SK-N-SH (cell line): ENCODE data around the gene UGT1A3. TPM values are rescaled to one million over a fixed set of nuclear protein-coding genes. Genes with fewer than 3 reads are reported as not detected.

Source experiments
- CTCF ChIA-PET: fragments of 300-600, 350-600 bp; formaldehyde crosslinking; extraction: SDS; loops from one replicate; lab custom pipeline; 2021; lab: Yijun Ruan, JAX
- POLR2A ChIA-PET: fragments of 350-600 bp; sonication (Branson Sonifier 250); formaldehyde crosslinking; extraction: SDS; loops from one replicate; lab custom pipeline; 2020; ENCODE audit warnings: antibody characterized with exemption, inconsistent platforms; lab: Yijun Ruan, JAX
- DNase-seq: peaks from one replicate; pipeline ENCODE4 v3.0.0; 2012
- H2AFZ ChIP-seq: fragments of 200-600 bp; sonication (generic); 2 replicates; pipeline ENCODE4 v1.8.1; 2016; ENCODE audit warnings: antibody characterized with exemption, mild to moderate bottlenecking, low read depth
- H3F3A ChIP-seq: fragments of 200-600 bp; sonication (generic); replicated peaks from 2 replicates; pipeline ENCODE3; 2016; ENCODE audit warnings: antibody characterized with exemption, mild to moderate bottlenecking; ENCODE audit not compliant: insufficient read depth
- H3K27ac ChIP-seq, 2 experiments: fragments of 200-500 bp in 1 of 2; fragments of 200-600 bp in 1 of 2; sonication (Bioruptor generic) in 1 of 2; sonication (generic), shearing (Covaris generic) in 1 of 2; 2 replicates each; pipeline versions ENCODE4 v1.5.1 to v1.6.1; 2014 to 2016; ENCODE audit warnings: low read depth in 2 of 2, inconsistent platforms in 1 of 2, low read length in 1 of 2, mild to moderate bottlenecking in 1 of 2, mixed read lengths in 1 of 2
- H3K27me3 ChIP-seq: fragments of 200-600 bp; sonication (generic), shearing (Covaris generic); 2 replicates; pipeline ENCODE4 v1.6.1; 2016; ENCODE audit warnings: mixed run types; ENCODE audit not compliant: insufficient read depth
- H3K36me3 ChIP-seq, 2 experiments: fragments of 200-500 bp in 1 of 2; fragments of 200-600 bp in 1 of 2; sonication (Bioruptor generic) in 1 of 2; sonication (generic) in 1 of 2; replicated peaks in 1 of 2; 2 replicates each; pipeline versions ENCODE3 to v1.5.1; 2014 to 2016; ENCODE audit warnings: low read length in 1 of 2, mild to moderate bottlenecking in 1 of 2; ENCODE audit not compliant: insufficient read depth in 2 of 2, control insufficient read depth in 1 of 2
- H3K4me1 ChIP-seq, 2 experiments: fragments of 200-500 bp in 1 of 2; fragments of 200-600 bp in 1 of 2; sonication (Bioruptor generic) in 1 of 2; sonication (generic), shearing (Covaris generic) in 1 of 2; 2 replicates each; pipeline versions ENCODE4 v1.5.1 to v1.6.1; 2014 to 2016; ENCODE audit warnings: low read depth in 1 of 2, low read length in 1 of 2, mixed run types in 1 of 2; ENCODE audit not compliant: insufficient read depth in 2 of 2, control insufficient read depth in 1 of 2
- H3K4me2 ChIP-seq: fragments of 200-600 bp; sonication (generic), shearing (Covaris generic); 2 replicates; pipeline ENCODE4 v1.6.1; 2017; ENCODE audit warnings: mixed run types
- H3K4me3 ChIP-seq, 2 experiments: fragments of 200-500 bp in 1 of 2; fragments of 200-600 bp in 1 of 2; sonication (Bioruptor generic) in 1 of 2; sonication (generic), shearing (Covaris generic) in 1 of 2; 2 replicates each; pipeline versions ENCODE4 v1.5.1 to v1.8.1; 2014 to 2016; ENCODE audit warnings: low read depth in 2 of 2, inconsistent platforms in 1 of 2, low read length in 1 of 2, mild to moderate bottlenecking in 1 of 2, mixed read lengths in 1 of 2, moderate library complexity in 1 of 2
- H3K79me2 ChIP-seq: fragments of 200-600 bp; sonication (generic); 2 replicates; pipeline ENCODE4 v1.8.1; 2017; ENCODE audit warnings: mild to moderate bottlenecking; ENCODE audit not compliant: insufficient read depth
- H3K9ac ChIP-seq: fragments of 200-600 bp; sonication (generic); 2 replicates; pipeline ENCODE4 v1.6.1; 2017; ENCODE audit warnings: mixed run types
- H3K9me2 ChIP-seq: fragments of 200-600 bp; sonication (generic); 2 replicates; pipeline ENCODE4 v1.6.1; 2017; ENCODE audit warnings: mixed run types
- H3K9me3 ChIP-seq: fragments of 200-600 bp; sonication (generic); 2 replicates; pipeline ENCODE4 v1.6.1; 2017; ENCODE audit warnings: mixed run types, mild to moderate bottlenecking, moderate library complexity
- H4K20me1 ChIP-seq: fragments of 200-600 bp; sonication (generic); 2 replicates; pipeline ENCODE4 v1.6.1; 2017; ENCODE audit warnings: mild to moderate bottlenecking, mixed run types; ENCODE audit not compliant: insufficient read depth
- EP300 ChIP-seq, 2 experiments: IDR thresholded peaks; 2 replicates each; pipeline versions ENCODE4 v1.4.0 to v1.6.1; 2012; ENCODE audit warnings: borderline replicate concordance in 1 of 2, low read depth in 1 of 2, low read length in 1 of 2
- FOSL2 ChIP-seq: IDR thresholded peaks from 2 replicates; pipeline ENCODE4 v1.4.0; 2012; ENCODE audit warnings: low read depth, mild to moderate bottlenecking, moderate library complexity, borderline replicate concordance
- MAX ChIP-seq: IDR thresholded peaks from 2 replicates; pipeline ENCODE4 v1.4.0; 2012; ENCODE audit warnings: low read depth
- NRF1 ChIP-seq: IDR thresholded peaks from 2 replicates; pipeline ENCODE4 v1.6.1; 2012; ENCODE audit warnings: low read depth, mild to moderate bottlenecking, low read length
- ZBTB33 ChIP-seq: IDR thresholded peaks from 2 replicates; pipeline ENCODE4 v1.4.0; 2012; ENCODE audit warnings: low read depth, borderline replicate concordance
- WGBS: methylation state at CpG from one replicate; pipeline ENCODE4 v1.1.6; 2017; ENCODE audit warnings: low lambda C conversion rate; 5-methylcytosine and 5-hydroxymethylcytosine counted together
- polyA plus RNA-seq, 3 experiments: library from polyadenylated mRNA; depleted of rRNA; stranded (reverse); fragments of >200 nt; gene quantifications; 2 replicates each; pipeline ENCODE4 v1.2.3, GENCODE V29; 2012
- TF ChIP-seq, protein P1 (sequence below): IDR thresholded peaks from 2 replicates; pipeline ENCODE4; 2012

Gene UGT1A3
- polyA plus RNA-seq, 1 of the 3 experiments (the other 2 are of a cell fraction), result not detected

GRCh38 chr2:233795735-233796171 lies 66.9 kb downstream of the UGT1A3 start:
- WGBS, result 83% methylated on average over 5 of the region's 13 CpGs
- no peak overlapping the region for H3K4me3 ChIP-seq

DNA sequence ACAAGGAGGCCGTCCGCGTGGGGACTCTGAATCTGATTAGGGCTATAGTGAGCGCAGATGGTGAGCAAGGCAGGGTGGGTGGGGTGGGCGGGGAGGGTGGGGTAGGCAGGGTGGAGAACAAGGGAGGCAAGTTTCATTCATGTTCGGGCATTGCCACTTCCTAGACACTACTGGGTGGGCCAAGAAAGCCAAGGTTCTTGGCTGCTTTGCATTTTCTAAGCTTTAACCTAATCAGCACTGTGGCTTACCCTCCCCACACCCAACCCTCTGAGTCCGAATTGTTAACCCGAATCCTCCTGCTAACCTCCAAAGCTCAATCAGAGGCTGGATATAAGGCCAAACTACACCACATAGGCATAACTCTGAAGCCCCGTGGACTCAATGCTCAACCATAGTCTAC lies 67.4 kb downstream of the UGT1A3 start:
- Histone ChIP-seq H4K20me1 (no peaks in the 10 kb centered on the region), H3K4me1 (no peaks in the 10 kb centered on the region), H3K9ac (no peak overlapping the region), H3K79me2 (no peaks in the 10 kb centered on the region), H3K4me2 (no peak overlapping the region), H3F3A (no peaks in the 10 kb centered on the region), H2AFZ (no peak overlapping the region), H3K27ac (no peak overlapping the region), H3K4me3 (no peak overlapping the region), H3K36me3 (no peaks in the 10 kb centered on the region), H3K9me3 (no peaks in the 10 kb centered on the region), H3K27me3 (no peaks in the 10 kb centered on the region), H3K9me2 (no peaks in the 10 kb centered on the region)
- TF ChIP-seq, protein P1, sequence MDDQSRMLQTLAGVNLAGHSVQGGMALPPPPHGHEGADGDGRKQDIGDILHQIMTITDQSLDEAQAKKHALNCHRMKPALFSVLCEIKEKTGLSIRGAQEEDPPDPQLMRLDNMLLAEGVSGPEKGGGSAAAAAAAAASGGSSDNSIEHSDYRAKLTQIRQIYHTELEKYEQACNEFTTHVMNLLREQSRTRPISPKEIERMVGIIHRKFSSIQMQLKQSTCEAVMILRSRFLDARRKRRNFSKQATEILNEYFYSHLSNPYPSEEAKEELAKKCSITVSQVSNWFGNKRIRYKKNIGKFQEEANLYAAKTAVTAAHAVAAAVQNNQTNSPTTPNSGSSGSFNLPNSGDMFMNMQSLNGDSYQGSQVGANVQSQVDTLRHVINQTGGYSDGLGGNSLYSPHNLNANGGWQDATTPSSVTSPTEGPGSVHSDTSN, result no peak
- no peak for TF ChIP-seq NRF1
- TF ChIP-seq FOSL2, result no peak
- ChIA-PET CTCF (interaction anchor here (2.1 kb wide), 1 partner anchor 353 kb away, joined by 5 read pairs; no protein-coding TSS in a partner anchor), POLR2A (no interaction called here)
- 81% methylated on average over 8 of the region's 9 CpGs for WGBS
- no peak for DNase-seq

More at GRCh38 chr2:233795735-233796171, 66.9 kb downstream of the UGT1A3 start:
- no peak for TF ChIP-seq ZBTB33
- no peak for TF ChIP-seq EP300 (IDR thresholded peaks at IDR 0.05; ENCODE audit: borderline replicate concordance in 1 of 2, low read depth in 1 of 2, low read length in 1 of 2)
- no peak for TF ChIP-seq MAX
- TF ChIP-seq, protein P1, result no peak
- Histone ChIP-seq H3F3A (no peaks in the 10 kb centered on the region), H2AFZ (no peak overlapping the region), H3K4me1 (no peaks in the 10 kb centered on the region), H3K9me3 (no peaks in the 10 kb centered on the region), H3K9ac (no peak overlapping the region), H3K27me3 (no peaks in the 10 kb centered on the region), H3K9me2 (no peaks in the 10 kb centered on the region), H3K79me2 (no peaks in the 10 kb centered on the region), H3K36me3 (no peaks in the 10 kb centered on the region), H3K4me2 (no peak overlapping the region), H3K27ac (no peak overlapping the region), H4K20me1 (no peaks in the 10 kb centered on the region)
- ChIA-PET CTCF (no interaction called here), POLR2A (no interaction called here)
- DNase-seq, result no peak
